ENCODE results near the gene RTCA. TPM values are rescaled to one million over a fixed set of nuclear protein-coding genes. Genes with fewer than 3 reads are reported as not detected.

Gene RTCA
- total and polyA plus RNA-seq, 11 donors: 21.3 to 54.6 (median 36.3) TPM

GRCh38 chr1:100266741-100267140 is 725 bp downstream of the RTCA start:
- WGBS, 4 donors: 0 to 1% (median 0%) methylated on average over 8 of the region's 8 CpGs
- Histone ChIP-seq H3K27me3 (no peaks in the 10 kb centered on the region), H3K4me3 (peak overlapping the region; percentile 62 to 99 (median 82)), H3K36me3 (peaks cover 2 to 46% (median 41%) of the 10 kb centered on the region in 9 donors), H3K9me3 (peaks cover 0 to 4% (median 0%) of the 10 kb centered on the region in 12 donors), H3K4me1 (peaks cover 0 to 41% (median 23%) of the 10 kb centered on the region in 12 donors), H3K27ac (peak overlapping the region; percentile 39 to 92 (median 82))
- DNase-seq: no peak
- TF ChIP-seq POLR2A (IDR thresholded peaks at IDR 0.05): no peak
- TF ChIP-seq, protein P1, sequence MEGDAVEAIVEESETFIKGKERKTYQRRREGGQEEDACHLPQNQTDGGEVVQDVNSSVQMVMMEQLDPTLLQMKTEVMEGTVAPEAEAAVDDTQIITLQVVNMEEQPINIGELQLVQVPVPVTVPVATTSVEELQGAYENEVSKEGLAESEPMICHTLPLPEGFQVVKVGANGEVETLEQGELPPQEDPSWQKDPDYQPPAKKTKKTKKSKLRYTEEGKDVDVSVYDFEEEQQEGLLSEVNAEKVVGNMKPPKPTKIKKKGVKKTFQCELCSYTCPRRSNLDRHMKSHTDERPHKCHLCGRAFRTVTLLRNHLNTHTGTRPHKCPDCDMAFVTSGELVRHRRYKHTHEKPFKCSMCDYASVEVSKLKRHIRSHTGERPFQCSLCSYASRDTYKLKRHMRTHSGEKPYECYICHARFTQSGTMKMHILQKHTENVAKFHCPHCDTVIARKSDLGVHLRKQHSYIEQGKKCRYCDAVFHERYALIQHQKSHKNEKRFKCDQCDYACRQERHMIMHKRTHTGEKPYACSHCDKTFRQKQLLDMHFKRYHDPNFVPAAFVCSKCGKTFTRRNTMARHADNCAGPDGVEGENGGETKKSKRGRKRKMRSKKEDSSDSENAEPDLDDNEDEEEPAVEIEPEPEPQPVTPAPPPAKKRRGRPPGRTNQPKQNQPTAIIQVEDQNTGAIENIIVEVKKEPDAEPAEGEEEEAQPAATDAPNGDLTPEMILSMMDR (IDR thresholded peaks at IDR 0.05): no peak
- intact Hi-C loops (cut with DNase I): loop anchor here in 8 of 10 donors (1.0 to 10.0 kb wide), 8 partner anchors 86 to 459 kb away; partner anchors contain the start of genes CDC14A (in 6 of the 8), TRMT13 (in 2 of the 8) and SASS6 (in 1 of the 8)
- ATAC-seq: peak in 3 of 4 donors; percentile 18 to 48 (median 19)

DNA sequence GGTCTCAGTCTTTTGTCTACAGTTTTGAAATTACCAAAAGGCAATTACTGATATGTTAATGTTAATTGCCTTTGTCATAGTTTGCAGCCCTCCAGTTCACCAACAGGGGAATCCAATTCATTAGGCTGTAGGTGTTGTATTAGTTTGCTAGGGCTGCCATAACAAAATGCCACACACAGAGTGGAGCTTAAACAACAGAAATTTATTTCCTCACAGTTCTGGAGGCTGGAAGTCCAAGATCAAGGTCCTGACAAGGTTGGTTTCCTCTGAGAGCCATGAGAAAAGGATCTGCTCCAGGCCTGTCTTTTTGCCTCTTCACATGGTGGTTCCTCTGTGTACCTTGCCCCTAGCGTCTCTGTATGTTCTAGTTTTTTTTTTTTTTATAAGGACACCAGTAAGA is 1.3 kb downstream of the RTCA start:
- Histone ChIP-seq H3K27me3 (no peaks in the 10 kb centered on the region), H3K9me3 (peaks cover 0 to 4% (median 0%) of the 10 kb centered on the region in 12 donors), H3K4me3 (peak overlapping the region in 11 of 12 donors; percentile 62 to 99 (median 86)), H3K27ac (no peak overlapping the region), H3K4me1 (peaks cover 0 to 44% (median 23%) of the 10 kb centered on the region in 12 donors), H3K36me3 (peaks cover 3 to 51% (median 46%) of the 10 kb centered on the region in 9 donors)
- DNase-seq (no peak), ATAC-seq (no peak)
- intact Hi-C loops (cut with DNase I): loop anchor here in 7 of 10 donors (5.0 to 10.0 kb wide), 7 partner anchors 85 to 460 kb away; partner anchors contain the start of genes CDC14A (in 6 of the 7), SASS6 (in 1 of the 7) and TRMT13 (in 1 of the 7)
- 75 to 93% (median 86%) methylated on average over 1 of the region's 1 CpG for WGBS, 4 donors
- no peak for TF ChIP-seq POLR2A (IDR thresholded peaks at IDR 0.05)

DNA sequence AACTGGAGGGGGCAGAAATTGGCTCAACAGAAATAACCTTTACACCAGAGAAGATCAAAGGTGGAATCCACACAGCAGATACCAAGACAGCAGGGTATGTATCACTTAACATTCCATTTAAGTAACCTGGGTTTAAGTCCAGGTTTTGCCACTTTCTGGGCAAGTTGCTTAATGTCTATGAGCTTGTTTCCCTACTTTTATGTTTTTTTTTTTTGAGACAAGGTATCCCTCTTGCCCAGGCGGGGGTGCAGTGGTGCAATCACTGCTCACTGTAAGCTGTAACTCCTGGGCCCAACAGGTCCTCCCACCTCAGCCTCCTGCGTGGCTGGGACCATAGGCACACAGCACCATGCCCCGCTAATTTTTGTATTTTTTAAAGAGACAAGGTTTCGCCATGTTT is 2.2 kb downstream of the RTCA start:
- peaks cover 0 to 44% (median 23%) of the 10 kb centered on the region in 12 donors for H3K4me1 ChIP-seq
- intact Hi-C loops (cut with DNase I): loop anchor here in 7 of 10 donors (5.0 to 10.0 kb wide), 7 partner anchors 84 to 461 kb away; partner anchors contain the start of genes CDC14A (in 6 of the 7), SASS6 (in 1 of the 7) and TRMT13 (in 1 of the 7)
- peaks cover 3 to 60% (median 55%) of the 10 kb centered on the region in 9 donors for H3K36me3 ChIP-seq
- no peak overlapping the region for H3K27ac ChIP-seq
- H3K27me3 ChIP-seq: no peaks in the 10 kb centered on the region
- peaks cover 0 to 4% (median 0%) of the 10 kb centered on the region in 12 donors for H3K9me3 ChIP-seq
- no peak for ATAC-seq
- no peak for DNase-seq
- TF ChIP-seq, protein P1 (IDR thresholded peaks at IDR 0.05): no peak
- no peak for TF ChIP-seq POLR2A (IDR thresholded peaks at IDR 0.05)
- 95 to 99% (median 97%) methylated on average over 4 of the region's 4 CpGs for WGBS, 4 donors
- no peak overlapping the region for H3K4me3 ChIP-seq

DNA sequence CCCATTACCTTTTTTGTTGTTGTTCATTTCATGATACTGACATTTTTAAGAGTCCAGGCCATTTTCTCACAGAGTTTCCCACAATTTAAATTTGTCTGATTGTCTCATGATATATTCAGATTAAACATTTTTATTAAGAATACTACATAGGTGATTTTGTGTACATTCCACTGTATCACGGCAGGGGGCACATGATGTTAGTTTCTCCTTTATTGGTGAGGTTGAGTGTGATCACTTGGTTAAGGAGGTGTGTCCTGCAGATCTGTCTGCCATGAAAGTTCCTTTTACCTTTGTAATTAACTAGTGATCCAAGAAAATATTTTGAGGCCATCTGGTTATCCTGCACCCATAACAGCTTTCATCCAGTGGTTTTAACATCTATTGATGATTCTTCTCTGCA is 11.8 kb downstream of the RTCA start:
- Histone ChIP-seq H3K36me3 (peaks cover 0 to 100% (median 90%) of the 10 kb centered on the region in 9 donors), H3K27me3 (no peaks in the 10 kb centered on the region), H3K4me1 (peaks cover 0 to 14% (median 3%) of the 10 kb centered on the region in 12 donors), H3K4me3 (no peak overlapping the region), H3K9me3 (no peaks in the 10 kb centered on the region), H3K27ac (no peak overlapping the region)
- intact Hi-C loops (cut with DNase I): loop anchor here in 3 of 10 donors (10.0 kb wide), 4 partner anchors 113 to 177 kb away; no protein-coding TSS in a partner anchor
- DNase-seq (no peak), ATAC-seq (no peak)
- 81 to 85% (median 83%) methylated on average over 1 of the region's 1 CpG for WGBS, 4 donors
- TF ChIP-seq POLR2A (IDR thresholded peaks at IDR 0.05): no peak
- TF ChIP-seq, protein P1 (IDR thresholded peaks at IDR 0.05): no peak

Measured in heart left ventricle (tissue), 16 donors.